Hepatocyte (in vitro differentiated cells): ENCODE data around the gene MAP1A. TPM values are rescaled to one million over a fixed set of nuclear protein-coding genes. Genes with fewer than 3 reads are reported as not detected.

Experiments
- DNase-seq: peaks from one replicate; pipeline ENCODE4 v3.0.0-alpha.2; 2016; ENCODE audit warnings: low spot score
- H2AFZ ChIP-seq: fragments of 200-600 bp; sonication (generic); 2 replicates; pipeline ENCODE4 v1.6.0; 2016; ENCODE audit warnings: antibody characterized with exemption, mild to moderate bottlenecking
- H3K27ac ChIP-seq: fragments of 200-600 bp; sonication (generic); 2 replicates; pipeline ENCODE4 v1.5.1; 2016; ENCODE audit warnings: mild to moderate bottlenecking
- H3K27me3 ChIP-seq: fragments of 200-600 bp; sonication (generic); 2 replicates; pipeline ENCODE4 v1.6.1; 2016
- H3K36me3 ChIP-seq: fragments of 200-600 bp; sonication (generic); replicated peaks from 2 replicates; pipeline ENCODE4 v1.5.1; 2016; ENCODE audit warnings: low read depth; ENCODE audit not compliant: insufficient read depth
- H3K4me1 ChIP-seq: fragments of 200-600 bp; sonication (generic); 2 replicates; pipeline ENCODE4 v1.5.1; 2016; ENCODE audit warnings: mild to moderate bottlenecking, moderate library complexity; ENCODE audit not compliant: insufficient read depth
- H3K4me2 ChIP-seq: fragments of 200-600 bp; sonication (generic); 2 replicates; pipeline ENCODE4 v1.6.0; 2016
- H3K4me3 ChIP-seq: fragments of 200-600 bp; sonication (generic); 2 replicates; pipeline ENCODE4 v1.5.1; 2016; ENCODE audit warnings: mild to moderate bottlenecking
- H3K79me2 ChIP-seq: fragments of 200-600 bp; sonication (generic); 2 replicates; pipeline ENCODE4 v1.6.0; 2017; ENCODE audit warnings: mild to moderate bottlenecking
- H3K9me2 ChIP-seq: fragments of 200-600 bp; sonication (generic); replicated peaks from 2 replicates; pipeline ENCODE4 v1.6.0; 2017; ENCODE audit warnings: mild to moderate bottlenecking; ENCODE audit not compliant: insufficient read depth
- H3K9me3 ChIP-seq: fragments of 200-600 bp; sonication (generic); 2 replicates; pipeline ENCODE4 v1.5.1; 2016; ENCODE audit warnings: low read depth, mild to moderate bottlenecking
- H4K20me1 ChIP-seq: fragments of 200-600 bp; sonication (generic); 2 replicates; pipeline ENCODE4 v1.6.0; 2016; ENCODE audit warnings: mild to moderate bottlenecking; ENCODE audit not compliant: insufficient read depth, poor library complexity, severe bottlenecking
- EZH2 ChIP-seq: fragments of 200-600 bp; sonication (generic); IDR thresholded peaks from 2 replicates; pipeline ENCODE4 v1.6.1; 2016; ENCODE audit warnings: antibody characterized with exemption, mild to moderate bottlenecking, borderline replicate concordance
- EZH2phosphoT487 ChIP-seq: fragments of 200-600 bp; sonication (generic); IDR thresholded peaks from one replicate; pipeline ENCODE4 v1.6.1; 2018; ENCODE audit warnings: antibody characterized with exemption, mild to moderate bottlenecking, low read depth, moderate library complexity; ENCODE audit not compliant: unreplicated experiment, severe bottlenecking
- WGBS: methylation state at CpG from one replicate; pipeline ENCODE4 v1.1.6; 2016; ENCODE audit warnings: low lambda C conversion rate; ENCODE audit errors: missing lambda C conversion rate; 5-methylcytosine and 5-hydroxymethylcytosine counted together
- polyA plus RNA-seq: library from polyadenylated mRNA; unstranded; fragments of >200 nt; fragmentation: Nextera tagmentation; extraction: Ambion mirVana; gene quantifications from 2 replicates; pipeline ENCODE4 v1.2.1, GENCODE V29; 2016
- total RNA-seq: library from RNA; depleted of rRNA; stranded (reverse); fragments of >200 nt; gene quantifications from 2 replicates; pipeline ENCODE4 v1.2.3, GENCODE V29; 2014
- TF ChIP-seq, protein P1 (sequence below): fragments of 200-600 bp; sonication (generic); IDR thresholded peaks from 2 replicates; pipeline ENCODE4 v1.5.1; 2016; ENCODE audit warnings: antibody characterized with exemption, mild to moderate bottlenecking; ENCODE audit not compliant: poor library complexity

The MAP1A gene
- total and polyA plus RNA-seq, 2 experiments from 2014 or later: 7.2 to 9.5 TPM

DNA sequence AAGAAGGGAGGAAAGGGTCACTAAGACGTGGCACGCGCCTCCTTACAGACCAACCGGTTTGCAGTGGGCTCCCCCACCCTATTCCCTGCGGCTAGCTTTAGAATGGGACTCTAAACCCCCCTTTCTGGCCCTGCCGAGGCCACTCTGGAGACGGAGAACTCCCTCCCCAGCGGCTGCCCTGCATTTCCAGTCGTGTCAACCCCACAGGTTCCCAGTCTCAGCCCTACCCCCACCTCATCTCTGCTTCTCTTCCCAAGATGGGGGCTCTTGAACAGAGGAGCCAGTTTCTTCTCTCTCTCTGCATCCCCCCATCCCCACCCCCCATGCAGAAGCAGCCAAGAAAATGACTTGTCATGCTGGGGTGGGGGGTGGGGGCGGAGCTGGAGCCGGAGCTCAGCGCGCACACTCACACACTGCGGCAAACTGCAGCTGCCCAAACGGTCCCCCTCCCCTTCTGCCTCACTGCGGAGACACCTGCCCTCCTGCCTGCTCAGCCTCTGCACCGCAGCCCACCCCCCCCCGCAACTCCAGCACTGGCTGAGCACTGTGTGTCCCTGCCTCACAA is 871 bp downstream of the MAP1A start:
- under 1% methylated on average over 15 of the region's 18 CpGs for WGBS
- Histone ChIP-seq H4K20me1 (no peaks in the 10 kb centered on the region), H3K27me3 (no peaks in the 10 kb centered on the region), H2AFZ (peak overlapping the region; percentile 55), H3K36me3 (no peaks in the 10 kb centered on the region), H3K4me3 (peak overlapping the region; percentile 28), H3K4me1 (peaks cover 25% of the 10 kb centered on the region), H3K9me2 (no peaks in the 10 kb centered on the region), H3K79me2 (no peaks in the 10 kb centered on the region), H3K27ac (peak overlapping the region; percentile 77), H3K9me3 (no peaks in the 10 kb centered on the region), H3K4me2 (peak overlapping the region; percentile 96)
- TF ChIP-seq EZH2phosphoT487 (no peak), EZH2 (no peak)
- TF ChIP-seq, protein P1, sequence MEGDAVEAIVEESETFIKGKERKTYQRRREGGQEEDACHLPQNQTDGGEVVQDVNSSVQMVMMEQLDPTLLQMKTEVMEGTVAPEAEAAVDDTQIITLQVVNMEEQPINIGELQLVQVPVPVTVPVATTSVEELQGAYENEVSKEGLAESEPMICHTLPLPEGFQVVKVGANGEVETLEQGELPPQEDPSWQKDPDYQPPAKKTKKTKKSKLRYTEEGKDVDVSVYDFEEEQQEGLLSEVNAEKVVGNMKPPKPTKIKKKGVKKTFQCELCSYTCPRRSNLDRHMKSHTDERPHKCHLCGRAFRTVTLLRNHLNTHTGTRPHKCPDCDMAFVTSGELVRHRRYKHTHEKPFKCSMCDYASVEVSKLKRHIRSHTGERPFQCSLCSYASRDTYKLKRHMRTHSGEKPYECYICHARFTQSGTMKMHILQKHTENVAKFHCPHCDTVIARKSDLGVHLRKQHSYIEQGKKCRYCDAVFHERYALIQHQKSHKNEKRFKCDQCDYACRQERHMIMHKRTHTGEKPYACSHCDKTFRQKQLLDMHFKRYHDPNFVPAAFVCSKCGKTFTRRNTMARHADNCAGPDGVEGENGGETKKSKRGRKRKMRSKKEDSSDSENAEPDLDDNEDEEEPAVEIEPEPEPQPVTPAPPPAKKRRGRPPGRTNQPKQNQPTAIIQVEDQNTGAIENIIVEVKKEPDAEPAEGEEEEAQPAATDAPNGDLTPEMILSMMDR: no peak
- DNase-seq: peak; percentile 53

DNA sequence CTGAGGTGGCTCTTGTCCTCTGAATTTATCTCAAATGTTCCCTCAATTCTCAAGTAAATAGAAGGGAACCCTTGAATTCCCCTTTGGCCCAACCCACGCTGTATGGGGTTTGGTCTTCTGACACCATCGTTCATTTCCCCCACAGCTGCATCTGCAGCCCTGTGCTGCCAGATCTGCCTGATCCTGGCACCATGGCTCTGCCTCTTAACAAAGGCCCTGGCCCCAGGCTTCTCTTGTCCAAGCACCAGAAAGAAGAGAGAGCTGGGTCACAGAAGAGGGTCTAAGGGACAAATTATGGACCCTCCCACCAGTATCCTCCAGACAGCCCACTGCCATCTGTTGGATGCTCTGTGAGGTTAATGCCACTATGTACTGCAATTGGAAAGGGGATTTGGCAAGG is 1.8 kb downstream of the MAP1A start:
- Histone ChIP-seq H2AFZ (no peak overlapping the region), H3K36me3 (no peaks in the 10 kb centered on the region), H3K4me1 (peaks cover 25% of the 10 kb centered on the region), H3K4me3 (no peak overlapping the region), H3K27ac (no peak overlapping the region), H3K79me2 (no peaks in the 10 kb centered on the region), H4K20me1 (no peaks in the 10 kb centered on the region), H3K9me2 (no peaks in the 10 kb centered on the region), H3K27me3 (no peaks in the 10 kb centered on the region), H3K9me3 (no peaks in the 10 kb centered on the region), H3K4me2 (peak overlapping the region; percentile 96)
- DNase-seq: no peak
- 80% methylated on average over 2 of the region's 2 CpGs for WGBS
- TF ChIP-seq, protein P1: no peak
- TF ChIP-seq EZH2phosphoT487 (no peak), EZH2 (no peak)

DNA sequence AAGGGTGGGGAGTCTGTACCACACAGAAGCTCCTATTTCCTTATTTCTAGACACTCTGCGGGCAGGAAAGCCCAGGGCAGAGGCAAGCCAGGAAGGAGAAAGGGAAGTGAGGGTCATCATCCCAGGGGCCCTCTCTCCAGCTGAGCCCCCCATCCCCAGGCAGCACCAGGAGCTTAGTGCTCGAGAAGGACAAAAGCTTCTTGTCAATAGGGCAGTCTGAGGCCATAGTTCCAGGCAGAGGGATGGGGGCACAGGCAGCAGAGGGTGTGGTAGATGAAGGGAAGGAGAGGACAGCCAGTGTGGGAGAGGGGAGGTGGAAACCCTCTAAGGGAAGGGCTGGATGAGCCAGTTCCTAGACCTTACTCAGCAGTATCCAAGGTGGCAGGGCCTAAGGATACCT is 2.7 kb downstream of the MAP1A start:
- Histone ChIP-seq H3K36me3 (no peaks in the 10 kb centered on the region), H3K27me3 (no peaks in the 10 kb centered on the region), H4K20me1 (no peaks in the 10 kb centered on the region), H3K79me2 (no peaks in the 10 kb centered on the region), H3K9me3 (no peaks in the 10 kb centered on the region), H3K27ac (no peak overlapping the region), H3K4me3 (no peak overlapping the region), H3K4me1 (peaks cover 25% of the 10 kb centered on the region), H3K4me2 (no peak overlapping the region), H3K9me2 (no peaks in the 10 kb centered on the region), H2AFZ (no peak overlapping the region)
- no peak for DNase-seq
- TF ChIP-seq EZH2: no peak
- no peak for TF ChIP-seq EZH2phosphoT487
- TF ChIP-seq, protein P1: no peak
- WGBS: 100% methylated on average over 2 of the region's 2 CpGs

DNA sequence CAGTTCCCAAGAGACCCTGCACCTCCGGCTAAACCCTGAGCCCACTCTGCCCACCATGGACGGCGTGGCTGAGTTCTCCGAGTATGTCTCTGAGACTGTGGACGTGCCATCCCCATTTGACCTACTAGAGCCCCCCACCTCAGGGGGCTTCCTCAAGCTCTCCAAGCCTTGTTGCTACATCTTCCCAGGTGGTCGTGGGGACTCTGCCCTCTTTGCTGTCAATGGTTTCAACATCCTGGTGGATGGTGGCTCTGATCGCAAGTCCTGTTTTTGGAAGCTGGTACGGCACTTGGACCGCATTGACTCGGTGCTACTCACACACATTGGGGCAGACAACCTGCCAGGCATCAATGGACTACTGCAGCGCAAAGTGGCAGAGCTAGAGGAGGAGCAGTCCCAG is 4.0 kb downstream of the MAP1A start:
- Histone ChIP-seq H3K4me3 (no peak overlapping the region), H3K4me1 (peaks cover 22% of the 10 kb centered on the region), H2AFZ (no peak overlapping the region), H3K79me2 (no peaks in the 10 kb centered on the region), H4K20me1 (no peaks in the 10 kb centered on the region), H3K9me3 (no peaks in the 10 kb centered on the region), H3K27me3 (no peaks in the 10 kb centered on the region), H3K9me2 (no peaks in the 10 kb centered on the region), H3K27ac (no peak overlapping the region), H3K4me2 (no peak overlapping the region), H3K36me3 (no peaks in the 10 kb centered on the region)
- DNase-seq: no peak
- 96% methylated on average over 11 of the region's 11 CpGs for WGBS
- no peak for TF ChIP-seq EZH2
- no peak for TF ChIP-seq EZH2phosphoT487
- TF ChIP-seq, protein P1: no peak
